Activated CD4-positive, alpha-beta memory T cell treated with anti-CD3 and anti-CD28 coated beads, Interleukin-2, amount 10 ng/mL, durations not matched to agents 7 days and 5 days (primary cell): ENCODE results near the gene MLXIP. TPM values are rescaled to one million over a fixed set of nuclear protein-coding genes. Genes with fewer than 3 reads are reported as not detected.
"Not testable (repeated sequence)": the region's sequence is repeated elsewhere in the genome, so short reads cannot be mapped to it uniquely, and the experiment has no call there.

Source experiments
- CTCF ChIA-PET: fragments of 350-600 bp; sonication (Branson Sonifier 250); formaldehyde crosslinking; loops from one replicate; lab custom pipeline; 2021; ENCODE audit warnings: antibody characterized with exemption, inconsistent platforms; lab: Charles Lee
- POLR2A ChIA-PET: fragments of 350-600 bp; sonication (Branson Sonifier 250); formaldehyde crosslinking; loops from one replicate; lab custom pipeline; 2021; ENCODE audit warnings: antibody characterized with exemption; lab: Charles Lee
- DNase-seq: peaks from one replicate; pipeline ENCODE4 v3.0.0-alpha.2; 2020
- H3K27ac Mint-ChIP-seq: one replicate; pipeline ENCODE4 v1.8.0; 2021; ENCODE audit warnings: mild to moderate bottlenecking, mixed read lengths
- H3K27me3 Mint-ChIP-seq: one replicate; pipeline ENCODE4 v1.8.0; 2021; ENCODE audit warnings: mixed read lengths
- H3K36me3 Mint-ChIP-seq: one replicate; pipeline ENCODE4 v1.8.0; 2021; ENCODE audit warnings: low read depth, mixed read lengths
- H3K4me1 Mint-ChIP-seq: one replicate; pipeline ENCODE4 v1.8.0; 2021; ENCODE audit warnings: mixed read lengths
- H3K4me3 Mint-ChIP-seq: one replicate; pipeline ENCODE4 v1.8.0; 2021; ENCODE audit warnings: mild to moderate bottlenecking, mixed read lengths
- H3K9me3 Mint-ChIP-seq: one replicate; pipeline ENCODE4 v1.8.0; 2021; ENCODE audit warnings: mixed read lengths
- total RNA-seq, 2 experiments: library from RNA; stranded (reverse); gene quantifications; one replicate each; pipeline ENCODE4 v1.2.3, GENCODE V29; 2021

The MLXIP gene
- total RNA-seq, 2 experiments from 2014 or later, result 26.0 to 29.6 TPM

DNA sequence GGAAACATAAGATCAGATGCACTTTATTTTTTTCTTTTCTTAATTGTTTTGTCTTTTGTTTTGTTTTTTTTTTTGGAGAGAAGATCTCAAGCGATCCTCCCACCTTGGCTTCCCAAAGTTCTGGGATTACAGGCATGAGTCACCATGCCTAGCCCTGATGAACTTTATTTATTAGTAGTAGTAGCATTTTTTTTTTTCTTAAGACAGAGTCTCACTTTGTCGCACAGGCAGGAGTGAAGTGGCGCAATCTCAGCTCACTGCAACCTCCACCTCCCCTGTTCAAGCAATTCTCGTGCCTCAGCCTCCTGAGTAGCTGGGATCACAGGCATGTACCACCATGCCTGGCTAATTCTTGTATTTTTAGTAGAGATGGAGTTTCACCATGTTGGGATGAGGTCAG lies 97.9 kb downstream of the MLXIP start:
- H3K4me3 Mint-ChIP-seq, H3K27ac Mint-ChIP-seq, CTCF ChIA-PET, DNase-seq, H3K36me3 Mint-ChIP-seq, H3K4me1 Mint-ChIP-seq, POLR2A ChIA-PET, H3K9me3 Mint-ChIP-seq: not testable (repeated sequence)
- H3K27me3 Mint-ChIP-seq, result peaks cover 30% of the 10 kb centered on the region

DNA sequence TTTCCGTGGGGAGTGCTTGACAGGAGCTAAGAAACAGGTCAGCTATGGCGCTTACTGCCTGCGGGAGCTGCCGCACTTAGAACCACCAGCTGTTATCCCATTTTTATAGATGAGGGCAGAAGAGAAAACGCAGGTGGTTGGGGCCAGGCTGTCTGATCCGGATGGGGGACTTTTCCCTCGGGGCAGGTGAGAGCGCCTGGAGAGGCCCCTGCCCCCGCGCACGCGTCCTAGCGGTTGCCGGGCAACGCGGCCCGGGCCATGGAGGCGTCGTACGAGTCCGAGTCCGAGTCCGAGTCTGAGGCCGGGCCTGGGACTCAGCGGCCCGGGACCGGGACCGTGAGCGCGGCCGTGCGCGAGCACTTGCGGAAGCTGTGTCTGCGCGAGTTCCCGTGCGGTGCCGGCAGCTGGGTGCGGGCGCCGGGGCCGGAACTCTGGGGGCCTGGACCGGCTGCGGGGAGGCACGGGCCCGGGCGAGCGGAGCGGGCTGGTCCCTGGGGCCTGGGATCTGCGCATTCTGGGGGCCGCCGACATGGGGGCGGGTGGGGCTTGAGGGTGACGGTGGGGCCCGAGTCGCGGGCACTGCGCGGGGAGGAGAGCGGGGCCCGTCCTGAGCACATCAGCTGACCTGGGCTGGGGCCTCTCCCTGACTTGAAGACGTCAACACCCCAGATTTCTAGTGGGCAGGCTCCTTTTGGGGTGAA lies 104.5 kb downstream of the MLXIP start, which contains the start of gene LRRC43:
LRRC43 (plus strand) TSS at position 237 of the 701 bp plus-strand sequence; CDS start at position 259, 22 bp downstream.
- Mint-ChIP-seq H3K4me3 (peak within 1 kb of the TSS; percentile 62), H3K27ac (no peak within 1 kb of the TSS), H3K9me3 (no peaks in the 10 kb centered on the region)

DNA sequence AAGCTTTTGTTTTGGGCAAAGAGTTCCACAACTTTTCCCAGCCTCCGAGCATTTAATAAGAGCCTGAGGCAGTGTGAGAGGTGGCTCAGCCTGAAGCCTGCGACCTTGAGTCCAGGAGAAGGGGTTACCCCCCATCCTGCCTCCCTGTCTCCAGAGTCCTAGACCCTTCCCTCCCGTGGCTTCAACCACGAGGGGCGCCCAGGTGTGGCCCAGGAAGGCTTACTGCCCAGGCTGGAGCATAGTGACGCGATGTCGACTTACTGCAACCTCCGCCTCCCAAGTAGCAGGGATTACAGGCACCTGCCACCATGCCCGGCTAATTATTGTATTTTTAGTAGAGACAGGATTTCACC lies 105.0 kb downstream of the MLXIP start:
- ChIA-PET CTCF (interaction anchor here (1.3 kb wide), 1 partner anchor 60 kb away, joined by 3 read pairs; no protein-coding TSS in a partner anchor), POLR2A (interaction anchor here (1.1 kb wide), 1 partner anchor 17 kb away, joined by 4 read pairs; no protein-coding TSS in a partner anchor)
- Mint-ChIP-seq H3K27me3 (peaks cover 29% of the 10 kb centered on the region), H3K36me3 (no peaks in the 10 kb centered on the region), H3K9me3 (no peaks in the 10 kb centered on the region), H3K4me3 (peak overlapping the region; percentile 55), H3K4me1 (peaks cover 8% of the 10 kb centered on the region), H3K27ac (no peak overlapping the region)
- DNase-seq, result no peak

More for the DNA sequence above, 104.5 kb downstream of the MLXIP start, which contains the start of gene LRRC43:
- CTCF ChIA-PET, result interaction anchor here (1.2 to 1.3 kb wide), 2 partner anchors 8 to 59 kb away, joined by 3 to 5 read pairs; no protein-coding TSS in a partner anchor
- peak; percentile 46 for DNase-seq
- peaks cover 31% of the 10 kb centered on the region for H3K27me3 Mint-ChIP-seq
- no peaks in the 10 kb centered on the region for H3K36me3 Mint-ChIP-seq
- POLR2A ChIA-PET, result interaction anchor here (1.1 to 1.2 kb wide), 2 partner anchors 16 to 23 kb away, joined by 3 to 4 read pairs; no protein-coding TSS in a partner anchor
- peaks cover 8% of the 10 kb centered on the region for H3K4me1 Mint-ChIP-seq

DNA sequence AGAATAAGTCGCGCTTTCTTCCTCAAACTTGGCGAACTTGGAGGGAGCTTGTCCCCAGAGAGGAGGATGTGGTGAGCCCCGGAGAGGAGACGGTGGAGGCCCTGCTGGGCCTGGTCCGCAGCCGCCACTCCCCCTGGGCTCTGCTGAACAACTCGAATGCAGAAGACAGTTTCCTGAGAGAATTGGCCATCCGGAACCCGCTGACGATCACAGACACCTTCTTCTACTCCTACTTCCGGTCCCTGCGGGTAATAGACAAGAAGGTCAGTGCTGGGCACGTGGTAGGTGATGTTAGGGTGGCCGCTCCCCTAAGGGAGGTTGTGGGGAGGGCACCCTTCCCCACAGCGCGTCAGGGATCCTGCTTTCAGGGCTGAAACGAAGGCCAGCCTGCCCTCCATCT lies 106.0 kb downstream of the MLXIP start:
- Mint-ChIP-seq H3K4me3 (no peak overlapping the region), H3K9me3 (no peaks in the 10 kb centered on the region), H3K4me1 (peaks cover 8% of the 10 kb centered on the region), H3K36me3 (no peaks in the 10 kb centered on the region), H3K27me3 (peaks cover 26% of the 10 kb centered on the region), H3K27ac (no peak overlapping the region)
- ChIA-PET POLR2A (no interaction called here), CTCF (no interaction called here)
- DNase-seq, result no peak

DNA sequence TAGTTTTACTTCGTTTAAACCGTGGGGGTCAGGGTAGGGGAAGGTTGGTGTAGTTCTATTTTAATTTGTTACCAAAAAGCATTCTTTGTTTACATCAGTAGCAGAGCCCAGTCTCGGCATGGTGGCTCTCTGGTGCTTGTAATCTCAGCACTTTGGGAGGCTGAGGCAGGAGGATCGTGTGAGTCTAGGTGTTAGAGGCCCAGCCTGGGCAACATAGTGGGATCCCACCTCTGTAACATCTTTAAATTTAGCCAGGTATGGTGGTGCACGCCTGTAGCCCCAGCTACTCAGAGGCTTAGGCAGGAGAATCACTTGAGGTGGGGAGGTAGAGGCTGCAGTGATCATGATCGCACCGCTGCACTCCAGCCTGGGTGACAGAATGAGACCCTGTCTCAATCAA lies 106.5 kb downstream of the MLXIP start:
- DNase-seq, result no peak
- Mint-ChIP-seq H3K27me3 (peaks cover 23% of the 10 kb centered on the region), H3K4me3 (no peak overlapping the region), H3K36me3 (no peaks in the 10 kb centered on the region), H3K4me1 (peaks cover 6% of the 10 kb centered on the region), H3K9me3 (no peaks in the 10 kb centered on the region), H3K27ac (no peak overlapping the region)
- ChIA-PET CTCF (no interaction called here), POLR2A (no interaction called here)

DNA sequence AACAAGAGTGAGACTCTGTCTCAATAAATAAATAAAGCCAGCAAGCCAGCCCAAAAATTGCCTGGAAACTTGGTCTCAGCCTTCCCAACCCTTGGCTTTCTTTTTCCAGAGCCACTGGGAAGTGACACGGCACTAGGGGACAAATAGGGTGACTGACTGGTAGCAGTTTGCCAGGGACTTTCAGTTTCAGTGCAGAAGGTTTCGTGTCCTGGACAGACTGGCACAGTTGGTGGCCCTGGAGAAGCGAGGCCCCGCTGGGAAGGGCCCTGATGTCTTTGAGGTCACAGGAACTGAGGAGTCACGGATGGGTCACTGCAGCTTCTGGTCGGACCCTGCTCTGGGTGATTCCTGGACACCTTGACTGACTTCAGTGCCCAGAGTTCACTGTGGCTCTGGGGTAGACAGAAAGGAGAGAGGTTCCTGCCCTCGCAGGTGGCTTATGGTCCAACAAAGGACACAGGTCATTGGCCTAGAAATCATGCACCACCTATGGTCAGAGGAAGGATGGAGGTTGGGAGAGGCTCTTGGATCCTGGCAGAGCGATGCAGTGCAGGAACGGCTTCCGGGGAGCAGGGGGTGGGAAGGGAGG lies 107.0 kb downstream of the MLXIP start:
- H3K9me3 Mint-ChIP-seq, result no peaks in the 10 kb centered on the region
- ChIA-PET CTCF (interaction anchor here (1.8 kb wide), 1 partner anchor 53 kb away, joined by 4 read pairs; no protein-coding TSS in a partner anchor), POLR2A (no interaction called here)
- DNase-seq, result no peak
- no peak overlapping the region for H3K4me3 Mint-ChIP-seq
- H3K4me1 Mint-ChIP-seq, result peaks cover 6% of the 10 kb centered on the region
- no peak overlapping the region for H3K27ac Mint-ChIP-seq
- no peaks in the 10 kb centered on the region for H3K36me3 Mint-ChIP-seq
- peaks cover 20% of the 10 kb centered on the region for H3K27me3 Mint-ChIP-seq

DNA sequence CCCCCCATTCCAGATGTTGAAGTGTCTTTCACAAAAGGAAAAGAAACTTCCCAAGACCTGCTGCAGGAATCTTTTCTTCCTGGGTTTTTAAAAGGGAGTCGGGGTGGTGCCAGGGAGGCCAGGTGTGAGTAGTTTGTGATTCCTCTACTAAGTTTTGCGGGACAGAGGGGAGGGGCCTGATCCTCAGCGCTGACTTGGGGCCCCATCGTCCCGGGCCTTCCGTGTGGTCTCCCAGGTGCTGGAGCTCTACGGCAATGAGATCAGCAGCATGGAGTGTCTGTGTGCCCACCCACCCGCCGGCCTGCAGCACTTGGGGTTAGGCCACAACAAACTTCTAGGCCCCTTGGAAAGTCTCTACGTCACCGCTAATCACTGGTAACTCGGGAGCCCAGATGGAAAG lies 108.9 kb downstream of the MLXIP start:
- H3K9me3 Mint-ChIP-seq, result no peaks in the 10 kb centered on the region
- ChIA-PET POLR2A (interaction anchor here (0.9 to 1.0 kb wide), 2 partner anchors 18 to 39 kb away, joined by 3 read pairs; no protein-coding TSS in a partner anchor), CTCF (interaction anchor here (1.8 kb wide), 1 partner anchor 55 kb away, joined by 4 read pairs; no protein-coding TSS in a partner anchor)
- no peaks in the 10 kb centered on the region for H3K36me3 Mint-ChIP-seq
- no peak overlapping the region for H3K27ac Mint-ChIP-seq
- peaks cover 6% of the 10 kb centered on the region for H3K4me1 Mint-ChIP-seq
- no peak overlapping the region for H3K4me3 Mint-ChIP-seq
- peaks cover 15% of the 10 kb centered on the region for H3K27me3 Mint-ChIP-seq
- no peak for DNase-seq

DNA sequence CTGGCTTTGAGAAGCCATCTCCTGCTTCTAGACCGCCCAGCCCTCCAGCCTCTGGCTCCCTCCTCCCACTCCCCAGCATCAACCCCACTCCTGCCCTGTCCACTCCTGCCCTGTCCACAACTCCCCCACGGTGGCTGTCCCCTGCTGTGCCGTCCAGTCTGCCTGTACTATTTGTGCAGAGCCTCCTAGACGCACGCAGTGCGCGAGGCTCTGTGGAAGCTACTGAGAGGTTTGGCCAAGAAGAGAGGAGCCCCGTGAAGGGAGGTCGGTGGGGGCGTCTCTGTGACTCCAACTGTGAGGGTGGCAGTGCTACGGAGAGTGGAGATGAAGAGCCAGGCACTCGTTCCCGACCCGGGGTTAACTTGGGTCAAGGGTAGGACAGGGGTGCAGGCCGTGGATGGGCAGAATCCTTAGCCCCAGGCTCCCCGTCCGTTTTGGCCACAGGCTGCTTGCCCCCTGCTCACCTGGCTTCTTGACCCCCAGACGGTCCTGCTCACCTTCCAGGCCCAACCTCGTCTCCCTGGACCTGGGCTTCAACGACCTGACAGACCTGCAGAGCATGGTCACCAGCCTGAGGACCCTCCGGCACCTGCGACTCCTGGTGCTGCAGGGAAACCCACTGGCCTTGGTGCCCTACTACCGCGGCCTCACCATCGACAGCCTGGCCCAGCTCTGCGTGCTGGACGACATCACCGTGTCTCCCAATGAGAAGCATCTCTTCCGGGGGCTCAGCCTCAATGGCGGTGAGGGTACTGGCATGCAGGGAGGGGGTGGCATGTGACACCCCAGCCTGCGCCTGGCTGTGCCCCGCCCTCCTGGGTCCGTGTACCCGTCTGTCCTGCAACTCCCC lies 111.3 kb downstream of the MLXIP start:
- POLR2A ChIA-PET, result no interaction called here
- H3K4me1 Mint-ChIP-seq, result no peaks in the 10 kb centered on the region
- no peak overlapping the region for H3K27ac Mint-ChIP-seq
- peaks cover 13% of the 10 kb centered on the region for H3K27me3 Mint-ChIP-seq
- no peak for DNase-seq
- CTCF ChIA-PET, result interaction anchor here (0.6 to 1.3 kb wide), 5 partner anchors 22 to 137 kb away, joined by 3 to 9 read pairs (median 7); no protein-coding TSS in a partner anchor
- no peaks in the 10 kb centered on the region for H3K36me3 Mint-ChIP-seq
- no peak overlapping the region for H3K4me3 Mint-ChIP-seq
- no peaks in the 10 kb centered on the region for H3K9me3 Mint-ChIP-seq

DNA sequence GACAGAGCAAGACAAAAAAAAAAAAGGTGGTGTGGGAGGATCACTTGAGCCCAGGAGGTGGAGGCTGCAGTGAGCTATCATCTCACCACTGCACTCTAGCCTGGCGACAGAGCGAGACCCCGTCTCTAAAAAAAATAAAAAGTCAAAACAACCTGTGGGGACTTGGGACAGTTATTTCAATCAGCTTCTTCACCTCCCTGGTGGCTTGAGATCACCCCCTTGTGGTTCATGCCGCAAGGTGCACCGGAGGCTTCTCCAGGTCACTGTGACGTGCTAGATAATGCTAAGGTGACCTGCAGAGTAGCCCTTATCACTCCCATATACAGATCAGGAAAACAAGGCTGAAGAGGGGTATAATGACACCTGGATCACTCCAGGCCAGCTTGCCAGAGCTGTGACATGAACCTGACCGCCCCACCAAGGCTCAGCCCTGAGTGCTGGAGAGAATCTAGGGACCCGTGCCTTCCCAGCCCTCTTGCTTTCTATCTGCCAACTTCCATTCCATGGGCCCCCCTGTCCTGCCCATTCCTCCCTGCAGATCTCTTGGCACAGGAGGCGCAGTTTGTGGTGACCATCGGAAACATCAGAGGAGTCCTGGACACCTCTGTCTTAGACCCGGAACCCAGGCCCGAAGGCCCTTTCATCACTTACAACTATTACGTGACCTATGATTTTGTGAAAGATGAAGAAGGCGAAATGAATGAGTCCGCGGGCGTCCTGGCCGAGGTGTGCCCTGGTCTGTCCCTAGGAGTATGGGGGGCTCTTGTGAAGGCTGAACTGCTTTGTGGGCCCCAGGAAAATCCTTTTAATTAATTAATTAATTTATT lies 112.5 kb downstream of the MLXIP start:
- Mint-ChIP-seq H3K27ac (no peak overlapping the region), H3K9me3 (peaks cover 4% of the 10 kb centered on the region), H3K4me1 (peaks cover 2% of the 10 kb centered on the region), H3K36me3 (peaks cover 6% of the 10 kb centered on the region), H3K27me3 (peaks cover 18% of the 10 kb centered on the region), H3K4me3 (no peak overlapping the region)
- CTCF ChIA-PET, result interaction anchor here (0.6 to 1.9 kb wide), 11 partner anchors 8 to 139 kb away, joined by 3 to 9 read pairs (median 4); partner anchors contain the start of gene LRRC43
- DNase-seq, result peak; percentile 75
- POLR2A ChIA-PET, result interaction anchor here (0.7 to 0.9 kb wide), 2 partner anchors 19 to 32 kb away, joined by 3 read pairs; no protein-coding TSS in a partner anchor

DNA sequence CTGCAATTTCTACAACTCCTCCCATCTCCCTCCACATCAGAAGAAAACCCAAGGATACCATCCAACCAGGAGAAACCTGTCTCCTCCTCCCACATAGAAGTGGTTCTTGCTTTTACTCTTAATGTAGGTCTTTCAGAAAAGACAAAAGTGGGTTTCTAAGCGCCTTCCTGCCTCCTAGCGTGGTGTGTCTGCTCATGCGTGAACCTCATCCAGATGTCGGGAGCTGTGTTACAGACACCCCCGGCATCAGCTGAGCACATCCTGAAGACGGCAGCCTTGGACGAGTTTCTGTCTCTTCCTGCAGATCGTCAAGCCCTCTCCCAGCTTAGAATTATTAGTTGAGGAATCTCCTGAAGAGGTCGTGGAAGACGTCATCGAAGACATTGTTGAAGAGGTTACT lies 113.9 kb downstream of the MLXIP start:
- CTCF ChIA-PET, result interaction anchor here (0.5 to 1.9 kb wide), 3 partner anchors 10 to 579 kb away, joined by 3 to 5 read pairs (median 3); partner anchors contain the start of gene LRRC43
- peaks cover 6% of the 10 kb centered on the region for H3K36me3 Mint-ChIP-seq
- no peak overlapping the region for H3K4me3 Mint-ChIP-seq
- H3K9me3 Mint-ChIP-seq, result peaks cover 4% of the 10 kb centered on the region
- H3K4me1 Mint-ChIP-seq, result peaks cover 10% of the 10 kb centered on the region
- no peak for DNase-seq
- no peak overlapping the region for H3K27ac Mint-ChIP-seq
- POLR2A ChIA-PET, result no interaction called here
- peaks cover 19% of the 10 kb centered on the region for H3K27me3 Mint-ChIP-seq

DNA sequence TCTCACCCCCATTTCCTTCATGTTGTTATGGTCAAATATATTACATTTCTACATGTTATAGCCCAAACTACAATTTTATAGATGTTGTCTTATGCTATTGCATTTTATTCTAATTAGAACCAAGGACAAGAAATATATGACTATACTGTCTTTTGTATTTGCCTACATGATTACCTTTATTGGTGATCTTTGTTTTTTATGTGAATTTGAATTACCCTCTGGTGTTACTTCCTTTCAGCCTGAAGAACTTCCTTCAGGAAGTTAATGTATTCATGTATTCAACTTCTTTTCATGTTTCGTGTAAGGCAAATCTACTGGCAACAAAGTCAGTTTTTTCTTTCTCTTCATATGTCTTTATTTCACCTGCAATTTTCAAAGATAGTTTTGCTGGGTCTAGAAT lies 116.2 kb downstream of the MLXIP start:
- no peak overlapping the region for H3K4me3 Mint-ChIP-seq
- H3K4me1 Mint-ChIP-seq, result peaks cover 18% of the 10 kb centered on the region

More for the DNA sequence above, 116.2 kb downstream of the MLXIP start:
- ChIA-PET POLR2A (no interaction called here), CTCF (interaction anchor here (1.3 kb wide), 1 partner anchor 140 kb away, joined by 4 read pairs; no protein-coding TSS in a partner anchor)
- Mint-ChIP-seq H3K9me3 (peaks cover 4% of the 10 kb centered on the region), H3K27me3 (peaks cover 29% of the 10 kb centered on the region), H3K27ac (no peak overlapping the region), H3K36me3 (peaks cover 6% of the 10 kb centered on the region)
- no peak for DNase-seq
